Activated CD8-positive, alpha-beta T cell treated with anti-CD3 and anti-CD28 coated beads, Interleukin-2, amount 10 ng/mL, durations not matched to agents 7 days and 5 days (primary cell): ENCODE data around the gene BAG1. TPM values are rescaled to one million over a fixed set of nuclear protein-coding genes. Genes with fewer than 3 reads are reported as not detected.
A peak's percentile ranks its signal among the peaks of the same experiment; 100 is the strongest.

Experiments
- ATAC-seq: fragments of 150-1000 bp; cut with Tn5 transposase; one replicate; pipeline ENCODE4 v1.10.0; 2021; ENCODE audit warnings: moderate library complexity
- CTCF ChIA-PET: fragments of 350-600 bp; sonication (Branson Sonifier 250); formaldehyde crosslinking; loops from one replicate; lab custom pipeline; 2021; ENCODE audit warnings: antibody characterized with exemption; lab: Charles Lee
- POLR2A ChIA-PET: fragments of 350-600 bp; sonication (Branson Sonifier 250); formaldehyde crosslinking; loops from one replicate; lab custom pipeline; 2021; ENCODE audit warnings: antibody characterized with exemption; lab: Charles Lee
- DNase-seq: peaks from one replicate; pipeline ENCODE4 v3.0.0-alpha.2; 2020
- H3K27ac Mint-ChIP-seq: one replicate; pipeline ENCODE4 v1.8.0; 2021; ENCODE audit warnings: mild to moderate bottlenecking, mixed read lengths
- H3K27me3 Mint-ChIP-seq: one replicate; pipeline ENCODE4 v1.8.0; 2021; ENCODE audit warnings: low read depth, mixed read lengths
- H3K36me3 Mint-ChIP-seq: one replicate; pipeline ENCODE4 v1.8.0; 2021; ENCODE audit warnings: low read depth, mixed read lengths
- H3K4me1 Mint-ChIP-seq: one replicate; pipeline ENCODE4 v1.8.0; 2021; ENCODE audit warnings: low read depth, mixed read lengths
- H3K4me3 Mint-ChIP-seq: one replicate; pipeline ENCODE4 v1.8.0; 2021; ENCODE audit warnings: mild to moderate bottlenecking, mixed read lengths
- H3K9me3 Mint-ChIP-seq: one replicate; pipeline ENCODE4 v1.8.0; 2022; ENCODE audit warnings: mixed read lengths; ENCODE audit not compliant: insufficient read depth
- total RNA-seq, 2 experiments: library from RNA; stranded (reverse); gene quantifications; one replicate each; pipeline ENCODE4 v1.2.3, GENCODE V29; 2021

The BAG1 gene
- total RNA-seq, 2 experiments from 2014 or later: 95.5 to 96.3 TPM

DNA sequence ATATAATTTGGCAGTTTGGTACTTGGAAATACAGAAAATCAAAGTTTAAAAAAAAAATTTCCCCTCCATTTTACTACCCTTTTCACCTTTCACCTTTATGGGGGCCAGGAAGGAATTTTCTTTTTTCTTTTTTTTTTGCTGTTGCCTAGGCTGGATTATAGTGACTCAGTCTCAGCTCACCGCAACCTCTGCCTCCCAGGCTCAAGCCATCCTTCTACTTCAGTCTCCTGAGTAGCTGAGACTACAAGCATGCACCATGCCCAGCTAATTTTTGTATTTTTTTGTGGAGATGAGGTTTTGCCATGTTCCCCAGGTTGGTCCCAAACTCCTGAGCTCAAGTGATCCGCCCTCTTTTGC, 9.4 kb upstream of the BAG1 start:
- ChIA-PET POLR2A (interaction anchor here (0.8 to 2.5 kb wide), 2 partner anchors 10 to 249 kb away, joined by 3 to 8 read pairs; partner anchors contain the start of genes BAG1, CHMP5 and DNAJA1), CTCF (interaction anchor here (1.3 to 1.7 kb wide), 2 partner anchors 9 to 13 kb away, joined by 5 to 14 read pairs; no protein-coding TSS in a partner anchor)
- H3K4me1 Mint-ChIP-seq: peaks cover 17% of the 10 kb centered on the region
- no peaks in the 10 kb centered on the region for H3K9me3 Mint-ChIP-seq
- peaks cover 68% of the 10 kb centered on the region for H3K36me3 Mint-ChIP-seq
- no peak overlapping the region for H3K27ac Mint-ChIP-seq
- no peak for DNase-seq
- no peak for ATAC-seq
- H3K4me3 Mint-ChIP-seq: no peak overlapping the region
- no peaks in the 10 kb centered on the region for H3K27me3 Mint-ChIP-seq

DNA sequence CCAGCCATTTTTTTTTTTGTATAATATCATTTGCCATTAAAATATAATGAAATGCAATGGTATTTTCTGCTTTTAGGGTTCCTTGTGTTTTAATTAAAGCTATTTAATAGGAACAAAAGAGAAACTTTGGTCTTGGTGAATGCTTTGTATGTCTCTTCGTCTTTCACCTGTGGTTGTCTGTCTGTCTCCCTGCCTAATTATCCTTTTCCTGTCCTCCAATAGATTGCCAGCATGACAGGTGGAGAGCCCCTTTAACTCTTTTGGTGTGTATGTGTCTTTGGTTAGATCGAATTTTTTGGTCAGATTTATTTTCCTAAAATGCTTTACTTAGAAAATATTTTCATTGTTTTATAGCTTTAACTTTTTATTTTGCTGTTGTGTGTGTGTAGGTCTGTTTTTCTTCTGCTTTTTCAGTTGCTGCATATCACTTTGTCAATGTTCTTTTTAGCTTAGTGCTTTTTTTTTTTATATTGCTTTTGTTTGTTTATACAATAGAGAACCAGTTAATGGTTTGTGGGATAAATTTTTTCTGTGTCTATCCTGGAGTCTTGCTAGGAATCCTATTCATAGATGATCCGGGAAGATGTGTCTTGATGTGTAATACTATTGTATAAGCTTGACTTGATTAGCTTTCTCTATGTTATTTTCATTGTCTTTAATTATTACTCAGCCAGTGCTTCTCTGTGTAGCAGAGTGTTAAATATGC, 8.9 kb upstream of the BAG1 start:
- peak overlapping the region; percentile 7 for H3K27ac Mint-ChIP-seq
- no peaks in the 10 kb centered on the region for H3K9me3 Mint-ChIP-seq
- ChIA-PET POLR2A (interaction anchor here (0.6 to 2.5 kb wide), 4 partner anchors 9 to 249 kb away, joined by 3 to 8 read pairs (median 3); partner anchors contain the start of genes BAG1, CHMP5 and DNAJA1), CTCF (interaction anchor here (0.7 to 1.7 kb wide), 4 partner anchors 9 to 102 kb away, joined by 3 to 14 read pairs (median 4); no protein-coding TSS in a partner anchor)
- no peaks in the 10 kb centered on the region for H3K27me3 Mint-ChIP-seq
- DNase-seq: no peak
- peaks cover 18% of the 10 kb centered on the region for H3K4me1 Mint-ChIP-seq
- no peak overlapping the region for H3K4me3 Mint-ChIP-seq
- H3K36me3 Mint-ChIP-seq: peaks cover 67% of the 10 kb centered on the region
- no peak for ATAC-seq

DNA sequence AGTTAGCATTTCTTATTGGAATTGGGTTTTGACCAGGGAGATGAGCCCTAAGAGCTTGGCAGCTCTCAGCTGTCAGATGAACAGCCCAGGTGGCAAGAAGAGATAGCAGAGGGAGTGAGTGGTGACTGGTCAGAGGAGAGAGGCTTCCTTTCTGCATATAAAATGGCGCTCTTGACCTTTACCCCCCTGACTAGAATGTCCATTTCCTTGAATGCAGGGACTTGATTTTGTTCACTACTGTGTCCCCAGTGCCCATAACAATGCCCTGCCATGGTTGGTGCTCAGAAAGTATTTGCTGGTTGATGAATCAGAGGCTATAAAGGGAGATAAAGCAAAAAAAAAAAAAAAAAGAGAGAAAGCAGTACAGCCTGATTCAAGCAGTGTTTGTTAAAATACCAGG, 7.6 kb upstream of the BAG1 start:
- Mint-ChIP-seq H3K9me3 (no peaks in the 10 kb centered on the region), H3K4me1 (peaks cover 30% of the 10 kb centered on the region), H3K27me3 (no peaks in the 10 kb centered on the region), H3K36me3 (peaks cover 64% of the 10 kb centered on the region), H3K27ac (peak overlapping the region; percentile 6), H3K4me3 (no peak overlapping the region)
- DNase-seq (no peak), ATAC-seq (no peak)
- ChIA-PET POLR2A (interaction anchor here (2.5 kb wide), 1 partner anchor 8 kb away, joined by 8 read pairs; the partner anchor contains the start of genes BAG1 and CHMP5), CTCF (no interaction called here)

DNA sequence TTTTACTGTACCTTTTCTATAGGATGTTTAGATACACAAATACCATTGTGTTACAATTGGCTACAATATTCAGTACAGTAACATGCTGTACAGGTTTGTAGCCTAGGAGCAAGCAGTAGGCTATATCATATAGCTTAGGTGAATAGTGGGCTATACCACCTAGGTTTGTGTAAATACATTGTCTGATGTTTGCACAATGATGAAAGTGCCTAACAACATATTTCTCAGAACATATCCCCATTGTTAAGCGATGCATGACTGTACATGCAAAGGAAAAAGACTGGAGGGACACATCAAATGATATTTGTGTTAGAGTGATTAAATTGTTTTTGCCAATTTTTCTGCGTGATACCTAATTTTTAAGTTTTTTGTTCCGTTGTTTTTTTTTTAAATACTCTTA, 5.6 kb upstream of the BAG1 start:
- no peak for ATAC-seq
- POLR2A ChIA-PET: no interaction called here
- peaks cover 70% of the 10 kb centered on the region for H3K36me3 Mint-ChIP-seq

DNA sequence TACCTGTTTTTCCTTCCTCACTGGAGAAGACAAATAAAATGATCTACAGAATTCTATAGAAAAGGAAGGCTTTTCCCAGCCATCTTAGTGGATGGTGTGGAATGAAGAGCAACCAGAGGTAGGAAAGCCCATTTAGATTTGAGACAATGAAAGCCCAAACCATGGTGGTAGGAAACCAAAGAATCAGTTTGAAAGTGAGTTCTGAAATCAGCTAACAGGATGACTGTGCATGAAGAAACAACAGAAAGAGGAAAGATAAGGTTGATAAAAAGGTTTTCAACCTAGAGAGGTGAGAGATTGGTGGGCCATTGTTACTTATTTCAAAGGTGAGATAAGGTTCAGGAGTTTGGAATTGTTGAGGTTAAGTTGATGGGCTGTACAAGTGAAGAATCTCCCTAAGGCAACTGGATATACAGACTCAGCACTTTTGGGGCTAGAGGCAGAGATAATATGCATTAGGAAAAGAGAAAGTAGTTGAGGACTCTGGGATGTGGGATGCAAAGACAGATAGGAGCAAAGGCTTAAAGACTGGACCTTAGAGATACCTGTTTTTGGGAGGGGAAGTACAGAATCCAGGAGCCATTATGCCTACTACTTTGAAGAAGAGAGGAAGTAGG, 2.8 kb upstream of the BAG1 start:
- Mint-ChIP-seq H3K36me3 (peaks cover 63% of the 10 kb centered on the region), H3K27me3 (no peaks in the 10 kb centered on the region), H3K4me3 (peak overlapping the region; percentile 99), H3K4me1 (peaks cover 47% of the 10 kb centered on the region), H3K9me3 (no peaks in the 10 kb centered on the region), H3K27ac (peak overlapping the region; percentile 100)
- POLR2A ChIA-PET: interaction anchor here (0.9 to 3.8 kb wide), 3 partner anchors 23 to 207 kb away, joined by 3 to 22 read pairs (median 3); partner anchors contain the start of genes NFX1 and NOL6
- ATAC-seq (no peak), DNase-seq (no peak)
- CTCF ChIA-PET: interaction anchor here (1.0 to 2.0 kb wide), 2 partner anchors 16 to 20 kb away, joined by 3 to 11 read pairs; no protein-coding TSS in a partner anchor

More for the DNA sequence above, 5.6 kb upstream of the BAG1 start:
- no peaks in the 10 kb centered on the region for H3K9me3 Mint-ChIP-seq
- no peaks in the 10 kb centered on the region for H3K27me3 Mint-ChIP-seq
- H3K4me1 Mint-ChIP-seq: peaks cover 44% of the 10 kb centered on the region
- H3K4me3 Mint-ChIP-seq: no peak overlapping the region
- H3K27ac Mint-ChIP-seq: no peak overlapping the region
- DNase-seq: no peak
- CTCF ChIA-PET: no interaction called here

DNA sequence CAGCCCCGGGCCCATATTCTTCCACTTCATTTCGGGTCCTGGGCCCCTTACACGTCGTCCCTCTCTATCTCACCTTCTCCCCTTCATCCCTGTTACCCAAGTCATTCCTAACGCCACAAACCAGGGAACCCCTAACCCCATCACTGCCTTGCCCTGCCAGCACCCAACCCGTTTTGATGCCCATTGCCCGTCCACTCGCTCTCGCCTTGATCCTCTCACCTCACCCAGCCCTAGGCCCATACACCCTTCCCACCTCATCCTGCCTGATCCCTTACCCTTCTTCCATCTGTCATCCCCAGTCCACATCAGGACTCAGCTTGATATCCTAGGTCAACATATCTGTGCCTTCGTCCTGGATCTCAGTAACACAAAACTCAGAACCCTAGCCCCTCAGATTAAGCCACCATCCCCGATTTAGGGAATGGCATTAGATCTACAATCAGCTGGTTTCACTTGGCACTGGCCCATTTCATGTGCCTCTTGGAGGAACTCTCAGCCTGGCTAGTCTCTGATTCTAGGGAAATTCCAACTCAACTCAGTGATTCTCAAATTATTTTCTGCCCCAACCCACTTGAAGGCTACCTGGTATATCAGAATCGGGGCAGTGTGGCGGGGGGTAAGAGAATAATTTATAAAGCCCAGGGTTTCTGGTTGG, 830 bp upstream of the BAG1 start:
- Mint-ChIP-seq H3K36me3 (peaks cover 63% of the 10 kb centered on the region), H3K27me3 (no peaks in the 10 kb centered on the region), H3K4me1 (peaks cover 53% of the 10 kb centered on the region), H3K27ac (peak overlapping the region; percentile 100), H3K4me3 (peak overlapping the region; percentile 99), H3K9me3 (no peaks in the 10 kb centered on the region)
- ATAC-seq: no peak
- POLR2A ChIA-PET: interaction anchor here (0.6 to 3.8 kb wide), 3 partner anchors 18 to 51 kb away, joined by 3 to 22 read pairs (median 9); partner anchors contain the start of gene NFX1
- no peak for DNase-seq
- CTCF ChIA-PET: interaction anchor here (1.1 to 1.4 kb wide), 3 partner anchors 22 to 188 kb away, joined by 4 to 6 read pairs (median 4); partner anchors contain the start of gene NFX1

DNA sequence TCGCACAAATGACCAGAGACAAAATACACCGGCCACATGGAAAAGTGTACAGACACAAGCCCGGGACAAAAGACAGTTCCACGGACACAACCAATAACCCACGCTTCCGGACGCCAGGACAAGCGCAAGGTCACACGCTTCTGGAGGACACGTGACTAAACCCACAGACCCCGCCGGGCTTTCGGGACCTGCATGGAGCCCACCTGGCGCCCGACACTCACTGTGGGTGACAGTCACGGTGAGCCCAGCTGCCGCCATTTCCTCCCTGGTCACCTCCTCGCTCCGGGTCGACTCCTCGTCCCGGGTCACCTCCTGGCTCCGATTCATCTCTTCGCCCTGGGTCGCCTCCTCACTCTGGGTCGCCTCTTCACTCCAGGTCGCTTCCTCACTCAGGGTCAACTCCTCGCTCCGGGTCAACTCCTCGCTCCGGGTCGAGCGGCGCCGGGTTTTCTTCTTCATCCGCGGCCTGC, 470 bp downstream of the BAG1 start:
- no peaks in the 10 kb centered on the region for H3K9me3 Mint-ChIP-seq
- peak; percentile 10 for ATAC-seq
- no peaks in the 10 kb centered on the region for H3K27me3 Mint-ChIP-seq
- DNase-seq: peak; percentile 58
- ChIA-PET POLR2A (interaction anchor here (1.0 to 3.8 kb wide), 10 partner anchors 9 to 239 kb away, joined by 3 to 22 read pairs (median 5); partner anchors contain the start of genes DNAJA1, NFX1, NOL6 and SPINK4), CTCF (interaction anchor here (0.7 to 2.7 kb wide), 3 partner anchors 10 to 192 kb away, joined by 3 to 8 read pairs (median 3); no protein-coding TSS in a partner anchor)
- H3K27ac Mint-ChIP-seq: peak overlapping the region; percentile 89
- H3K4me3 Mint-ChIP-seq: peak overlapping the region; percentile 84
- peaks cover 53% of the 10 kb centered on the region for H3K4me1 Mint-ChIP-seq
- H3K36me3 Mint-ChIP-seq: peaks cover 68% of the 10 kb centered on the region

DNA sequence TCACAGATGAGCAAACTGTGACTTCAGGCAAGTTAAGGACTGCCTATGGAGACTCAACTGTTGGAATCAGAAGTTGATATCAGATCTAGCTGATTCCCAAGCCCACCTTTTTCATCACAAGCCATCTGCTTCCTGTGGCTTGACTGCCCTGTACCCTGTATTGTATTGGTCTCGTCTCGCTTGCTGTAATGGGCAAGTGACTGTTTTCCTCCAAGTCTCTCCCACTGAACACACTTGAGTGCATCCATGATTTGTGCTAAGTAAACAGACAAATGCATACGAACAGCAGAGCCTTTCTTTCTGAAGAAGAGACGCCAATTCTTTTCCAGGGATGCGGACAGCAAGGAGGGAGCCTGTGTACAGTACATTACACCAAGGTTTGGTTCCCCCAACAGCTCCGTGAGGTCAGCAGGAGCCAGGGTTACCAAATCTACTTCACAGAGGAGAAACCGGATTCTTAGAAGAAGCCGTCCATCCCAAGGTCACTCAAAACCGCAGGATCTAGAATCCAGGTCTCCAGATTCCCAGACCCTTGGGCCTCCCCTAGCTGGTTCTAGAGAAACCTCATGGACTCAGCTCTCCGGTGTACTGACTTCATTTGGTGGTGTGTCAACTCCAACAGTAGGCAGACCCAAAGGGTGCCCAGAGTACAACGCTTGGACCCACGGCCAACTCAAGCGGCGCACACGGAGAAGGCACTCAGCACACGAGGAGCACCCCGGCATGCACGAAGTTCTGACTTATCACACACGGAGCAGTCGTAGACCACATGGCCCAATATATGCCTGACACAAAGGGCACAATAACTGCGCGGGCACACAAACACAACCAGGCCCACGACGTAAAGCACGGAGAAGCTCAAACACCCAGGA, 1.1 kb downstream of the BAG1 start:
- CTCF ChIA-PET: interaction anchor here (0.7 to 2.7 kb wide), 3 partner anchors 9 to 191 kb away, joined by 3 to 8 read pairs (median 3); no protein-coding TSS in a partner anchor
- POLR2A ChIA-PET: interaction anchor here (0.6 to 3.8 kb wide), 10 partner anchors 10 to 238 kb away, joined by 3 to 22 read pairs (median 4); partner anchors contain the start of genes DNAJA1, NFX1, NOL6 and SMU1
- ATAC-seq (no peak), DNase-seq (no peak)
- H3K4me3 Mint-ChIP-seq: peak overlapping the region; percentile 84
- H3K27ac Mint-ChIP-seq: peak overlapping the region; percentile 89
- H3K9me3 Mint-ChIP-seq: no peaks in the 10 kb centered on the region
- H3K4me1 Mint-ChIP-seq: peaks cover 56% of the 10 kb centered on the region
- no peaks in the 10 kb centered on the region for H3K27me3 Mint-ChIP-seq
- H3K36me3 Mint-ChIP-seq: peaks cover 74% of the 10 kb centered on the region

DNA sequence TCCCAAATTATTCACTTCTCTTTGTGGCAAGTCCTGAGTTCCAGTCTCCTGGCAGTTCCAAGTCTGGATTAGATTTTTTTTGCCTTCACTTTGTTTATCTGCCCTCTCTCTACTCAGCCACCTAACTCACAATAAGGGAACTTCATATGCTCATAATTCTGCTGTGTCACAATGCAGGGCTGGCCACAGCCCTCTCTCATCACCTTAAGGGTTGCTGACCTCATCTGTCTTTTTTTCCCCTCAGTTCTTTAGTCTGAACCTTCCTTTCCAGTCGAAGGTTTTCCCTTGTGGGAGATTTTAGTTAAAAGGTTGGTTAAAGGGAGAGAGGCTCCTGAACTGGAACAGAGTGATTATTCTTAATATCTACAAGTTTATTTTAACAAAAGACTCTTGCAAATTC, 4.1 kb downstream of the BAG1 start:
- ATAC-seq: no peak
- POLR2A ChIA-PET: interaction anchor here (1.2 kb wide), 1 partner anchor 11 kb away, joined by 3 read pairs; no protein-coding TSS in a partner anchor
- Mint-ChIP-seq H3K9me3 (no peaks in the 10 kb centered on the region), H3K4me3 (no peak overlapping the region), H3K27ac (no peak overlapping the region), H3K36me3 (peaks cover 70% of the 10 kb centered on the region), H3K4me1 (peaks cover 33% of the 10 kb centered on the region), H3K27me3 (no peaks in the 10 kb centered on the region)
- DNase-seq: no peak
- CTCF ChIA-PET: no interaction called here

DNA sequence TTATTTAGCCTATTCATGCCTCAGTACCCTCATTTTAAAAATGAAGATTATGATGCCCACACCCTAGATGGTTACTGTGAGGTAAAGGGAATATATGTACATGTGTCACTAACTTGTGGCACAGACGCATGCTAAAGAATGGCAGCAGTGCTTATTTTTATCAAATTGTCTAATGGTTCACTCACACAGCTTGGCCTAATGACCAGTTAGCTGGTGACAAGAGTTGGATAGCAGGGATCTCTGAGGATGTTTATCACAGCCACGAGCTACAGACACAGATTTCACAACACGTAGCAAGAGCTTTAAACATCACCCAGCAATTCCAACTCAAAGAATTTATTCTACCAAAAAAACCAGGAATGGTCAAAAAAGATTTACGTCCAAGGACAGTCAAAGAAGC, 7.2 kb downstream of the BAG1 start:
- Mint-ChIP-seq H3K9me3 (no peaks in the 10 kb centered on the region), H3K36me3 (peaks cover 78% of the 10 kb centered on the region), H3K4me3 (no peak overlapping the region), H3K27ac (no peak overlapping the region), H3K27me3 (no peaks in the 10 kb centered on the region), H3K4me1 (peaks cover 25% of the 10 kb centered on the region)
- ChIA-PET POLR2A (no interaction called here), CTCF (no interaction called here)
- ATAC-seq (no peak), DNase-seq (no peak)
